Epithelial cell of prostate (primary cell): Measurements from ENCODE around the gene CEBPG.

Experiments
- DNase-seq: peaks from one replicate; pipeline ENCODE4 v3.0.0-alpha.2; 2011; ENCODE audit warnings: low read depth, low spot score
- H3K27ac ChIP-seq: fragments of 450-650 bp; 2 replicates; pipeline ENCODE4 v1.5.1; 2017; ENCODE audit warnings: mild to moderate bottlenecking

CEBPG gene

DNA sequence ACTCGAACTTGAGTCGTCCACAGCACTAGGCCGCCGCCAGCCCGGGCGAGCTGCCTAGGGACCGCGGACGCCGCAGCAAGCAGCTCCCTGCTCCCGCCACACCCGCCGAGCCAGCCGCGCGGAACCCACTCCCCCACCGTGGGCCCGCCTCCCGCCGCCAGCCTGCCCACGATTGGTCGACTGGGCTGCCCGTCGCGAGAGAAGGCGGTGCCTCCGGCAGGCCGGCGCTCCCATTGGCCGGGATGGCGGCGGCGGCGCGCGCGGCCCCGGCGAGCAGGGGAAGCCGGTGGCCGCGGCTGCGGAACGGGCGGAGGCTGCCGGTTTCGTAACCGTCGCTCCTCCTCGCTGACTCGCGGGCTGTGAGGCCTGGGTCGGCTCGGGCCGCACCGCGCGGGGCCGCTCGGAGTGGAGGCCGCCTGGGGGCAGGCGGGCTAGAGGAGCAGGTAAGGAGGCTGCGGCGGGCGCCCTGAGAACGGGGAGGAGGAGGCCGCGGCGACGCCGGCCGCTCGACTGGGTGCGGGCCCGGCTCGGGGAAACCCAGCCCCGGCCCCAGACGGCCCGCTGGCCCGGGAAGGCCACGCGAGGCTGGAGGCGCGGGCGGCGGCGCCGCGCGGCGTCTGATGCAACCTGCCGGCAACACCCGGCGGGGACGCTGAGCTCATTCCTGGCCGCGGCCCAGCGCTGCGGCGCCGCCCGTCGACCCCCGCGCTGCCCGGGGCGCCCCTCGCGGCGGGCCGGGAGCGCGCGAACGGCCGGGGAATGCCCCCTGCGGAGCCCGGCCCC is at the start of gene CEBPG:
TSS of gene CEBPG (plus strand) at position 257 of the 783 bp plus-strand sequence. CDS start 5,531 bp downstream, outside the sequence.
- peak within 1 kb of the TSS; percentile 98 for H3K27ac ChIP-seq

DNA sequence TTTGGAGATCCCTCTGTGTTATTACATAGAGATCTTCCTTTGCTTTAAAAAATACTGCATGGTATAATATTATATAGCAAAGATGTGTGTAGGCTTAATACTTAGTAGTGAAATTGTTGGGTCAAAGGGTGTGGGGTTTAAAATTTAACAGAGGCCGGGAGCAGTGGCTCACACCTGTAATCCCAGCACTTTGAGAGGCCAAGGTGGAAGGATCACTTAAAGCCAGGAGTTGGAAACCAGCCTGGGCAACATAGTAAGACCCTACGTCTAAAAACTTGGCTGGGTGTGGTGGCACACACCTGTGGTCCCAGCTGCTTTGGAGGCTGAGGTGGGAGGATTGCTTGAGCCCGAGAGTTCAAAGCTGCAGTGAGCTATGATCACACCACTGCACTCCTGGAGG is 48.9 kb upstream of the CEBPG start:
- no peak for DNase-seq

More for the DNA sequence above, at the start of gene CEBPG:
- no peak for DNase-seq

DNA sequence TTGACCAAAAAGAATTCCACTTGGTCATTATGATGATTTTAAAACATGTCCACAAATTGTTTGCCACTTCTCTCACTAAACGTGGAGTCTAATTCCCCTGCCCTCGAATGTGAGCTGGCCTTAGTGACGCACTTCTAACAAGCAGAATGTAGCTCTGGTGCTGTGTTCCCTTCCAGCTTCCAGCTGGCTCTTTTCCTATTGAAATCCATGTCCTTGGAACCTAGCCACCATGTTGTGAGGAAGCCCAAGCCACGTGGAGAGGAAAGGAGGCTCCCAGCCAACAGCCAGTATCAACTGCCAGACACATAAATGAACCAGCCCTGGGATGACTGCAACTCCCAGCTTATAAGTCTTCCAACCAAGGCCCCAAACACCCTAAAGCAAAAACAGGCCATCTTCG is 47.6 kb upstream of the CEBPG start:
- H3K27ac ChIP-seq, result no peak overlapping the region
- no peak for DNase-seq

More for the DNA sequence above, 48.9 kb upstream of the CEBPG start:
- no peak overlapping the region for H3K27ac ChIP-seq

DNA sequence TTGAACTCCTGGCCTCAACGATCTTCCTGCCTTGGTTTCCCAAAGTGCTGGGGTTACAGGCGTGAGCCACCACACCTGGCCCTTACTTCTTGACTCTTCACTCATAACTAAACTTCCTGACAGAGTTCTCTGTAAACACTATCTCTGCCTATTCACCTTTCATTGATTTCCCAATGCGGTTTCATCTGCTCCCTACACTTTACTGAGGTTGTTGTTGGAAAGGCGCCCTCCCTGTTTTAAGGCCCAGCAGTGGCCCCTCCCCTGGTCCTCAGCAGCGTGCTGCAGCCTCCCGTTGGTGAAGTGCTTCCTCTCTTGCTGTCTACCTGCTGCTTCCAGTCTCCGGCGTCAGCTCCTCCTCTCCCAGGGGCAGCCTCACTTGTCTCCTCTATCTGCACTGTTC is 44.4 kb upstream of the CEBPG start:
- no peak for DNase-seq
- no peak overlapping the region for H3K27ac ChIP-seq

DNA sequence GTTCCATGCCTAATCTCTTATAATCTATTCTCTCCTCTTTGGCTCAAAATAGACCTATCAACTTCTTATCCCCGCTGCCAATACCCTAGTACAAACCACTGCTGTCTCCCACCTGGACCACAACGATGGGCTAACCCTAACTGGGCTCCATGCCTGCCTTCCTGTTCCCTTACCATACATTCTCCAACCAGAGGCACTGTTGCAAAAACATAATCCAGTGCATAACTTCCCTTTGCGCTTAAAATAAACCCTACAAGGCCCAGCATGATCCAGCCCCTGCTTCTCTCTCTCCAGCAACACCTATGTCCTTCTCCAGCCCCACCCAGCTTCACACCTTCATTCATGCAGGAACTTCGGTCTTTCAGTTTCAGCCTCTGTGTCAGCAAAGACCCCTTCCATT is 43.8 kb upstream of the CEBPG start:
- no peak for DNase-seq
- H3K27ac ChIP-seq, result no peak overlapping the region

DNA sequence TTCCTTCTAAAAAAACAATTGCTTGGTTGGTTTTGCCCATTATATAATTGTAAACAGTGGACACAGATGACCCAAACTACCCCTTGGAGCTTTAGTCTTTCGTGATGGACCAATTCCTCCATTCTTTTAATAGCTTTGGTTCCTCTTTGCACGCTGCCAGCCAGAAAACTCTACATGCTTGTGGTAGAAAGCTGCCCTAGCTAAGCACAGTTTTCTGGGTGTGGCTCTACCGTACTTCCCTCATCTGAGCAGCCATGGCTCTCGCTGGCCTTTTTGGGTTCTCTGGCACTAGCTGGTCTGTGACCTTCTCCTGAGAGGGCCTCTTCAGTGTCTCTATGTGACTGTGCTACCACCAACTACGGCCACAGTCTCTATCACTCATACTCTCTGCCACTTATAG is 41.3 kb upstream of the CEBPG start:
- H3K27ac ChIP-seq, result no peak overlapping the region
- no peak for DNase-seq

DNA sequence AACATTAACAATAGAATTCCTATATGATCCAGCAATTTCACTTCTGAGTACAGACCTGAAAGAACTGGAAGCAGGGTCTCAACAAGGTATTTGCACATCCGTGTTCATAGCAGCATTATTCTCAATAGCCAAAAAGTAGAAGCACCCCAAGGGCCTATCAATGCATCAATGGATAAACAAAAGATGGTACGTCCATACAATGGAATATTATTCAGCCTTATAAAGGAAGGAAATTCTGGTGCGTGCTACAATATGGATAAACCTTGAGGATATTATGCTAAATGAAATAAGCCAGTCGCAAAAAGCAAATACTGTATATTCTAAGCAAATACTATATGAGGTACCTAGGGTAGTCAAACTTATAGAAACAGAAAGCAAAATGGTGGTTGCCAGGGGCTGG is 40.4 kb upstream of the CEBPG start:
- DNase-seq, result no peak
- no peak overlapping the region for H3K27ac ChIP-seq

DNA sequence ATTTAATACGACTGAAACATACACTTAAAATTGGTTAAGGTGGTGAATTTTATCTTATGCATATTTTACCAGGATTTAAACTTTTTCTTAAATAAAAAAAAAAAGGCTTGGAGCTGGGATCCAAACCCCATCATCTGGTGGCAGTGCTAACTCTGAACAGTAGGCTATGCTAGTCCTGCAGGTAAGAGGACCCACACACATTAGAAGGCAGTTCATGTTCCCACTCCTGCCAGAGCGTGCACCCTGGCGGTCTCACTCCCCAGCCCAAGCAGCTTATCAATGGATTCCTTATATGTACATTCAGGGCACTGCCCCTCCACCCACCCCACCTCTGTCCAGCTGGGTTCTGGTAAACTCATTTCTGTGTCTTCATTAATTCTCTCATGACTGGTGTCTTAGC is 39.9 kb upstream of the CEBPG start:
- H3K27ac ChIP-seq, result no peak overlapping the region
- no peak for DNase-seq

DNA sequence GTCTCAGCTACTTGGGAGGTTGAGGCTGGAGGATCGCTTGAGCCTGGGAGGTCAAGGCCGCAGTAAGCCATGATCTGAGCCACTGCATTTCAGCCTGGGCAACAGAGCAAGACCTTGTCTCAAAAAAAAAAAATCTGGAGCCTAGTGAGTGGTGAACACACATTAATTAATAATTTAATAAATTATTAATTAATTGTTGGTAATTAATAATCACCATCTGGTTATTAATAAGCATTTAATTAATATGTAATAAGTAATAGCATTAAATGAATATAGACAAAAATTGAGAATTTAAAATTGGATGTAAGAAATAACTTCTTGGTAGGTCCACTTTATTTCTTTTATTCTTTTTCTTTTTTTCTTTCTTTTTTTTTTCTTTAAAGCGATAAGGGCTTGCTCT is 39.2 kb upstream of the CEBPG start:
- no peak overlapping the region for H3K27ac ChIP-seq
- no peak for DNase-seq

DNA sequence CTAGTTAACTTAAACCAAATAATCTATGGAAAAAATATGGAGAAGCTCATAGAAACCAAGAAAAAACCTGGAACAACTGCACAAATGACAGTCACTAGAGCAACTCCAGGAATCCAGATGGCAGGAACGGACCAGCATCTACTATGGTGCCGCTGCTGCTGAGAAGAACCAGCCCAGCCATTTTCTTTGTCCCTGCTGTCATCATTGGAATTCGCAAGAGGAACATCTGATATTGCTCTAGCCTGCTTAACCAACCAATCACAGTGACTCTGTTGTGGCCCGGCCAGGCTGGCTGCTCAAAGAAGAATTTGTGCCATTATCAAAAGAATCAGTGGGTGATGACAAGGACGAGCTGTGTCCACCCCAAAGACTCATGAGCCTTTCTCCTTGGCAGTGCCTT is 38.1 kb upstream of the CEBPG start:
- DNase-seq, result no peak
- H3K27ac ChIP-seq, result no peak overlapping the region

DNA sequence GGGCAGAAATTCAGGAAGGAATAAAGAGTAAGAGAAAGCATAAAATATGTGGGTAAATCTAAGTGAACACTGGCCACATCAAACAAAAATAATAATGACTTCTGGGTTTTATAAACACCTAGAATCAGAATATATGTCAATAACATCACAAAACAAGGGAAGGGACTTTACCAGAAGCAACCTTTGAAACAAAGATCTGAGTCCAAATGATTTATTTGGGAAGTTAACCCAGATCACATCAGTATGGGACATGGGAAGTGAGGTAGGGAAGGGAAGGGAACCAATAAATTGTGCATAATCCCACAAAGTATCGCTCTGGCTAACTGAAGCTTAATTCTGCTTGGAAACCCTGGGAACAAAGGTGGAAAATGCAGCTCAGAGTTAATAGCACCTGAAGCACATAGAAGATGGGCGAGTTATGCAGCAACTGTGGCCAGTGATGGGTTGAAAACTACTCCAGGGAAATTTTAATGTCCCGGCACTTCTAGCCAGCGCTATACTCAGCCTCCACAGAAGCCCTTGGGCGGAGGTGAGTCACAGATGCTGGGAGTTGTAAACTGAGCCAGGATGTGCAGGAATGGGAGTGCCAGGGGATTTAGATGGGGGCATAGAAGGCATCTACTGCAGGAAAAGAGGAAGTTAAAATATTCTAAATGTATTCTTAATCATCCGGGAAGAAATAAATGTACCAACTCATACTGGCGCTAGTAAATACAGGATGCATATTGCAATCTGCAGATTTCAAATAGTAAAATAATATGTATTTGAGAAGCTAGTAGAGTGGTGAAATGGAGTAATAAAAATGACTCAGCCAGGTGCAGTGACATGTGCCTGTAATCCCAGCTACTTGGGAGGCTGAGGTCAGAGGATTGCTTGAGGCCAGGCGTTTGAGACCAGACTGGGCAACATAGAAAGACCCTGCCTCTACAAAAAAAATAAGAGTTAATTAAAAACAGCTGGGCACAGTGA is 34.2 kb upstream of the CEBPG start:
- H3K27ac ChIP-seq, result peak overlapping the region; percentile 42
- DNase-seq, result no peak

DNA sequence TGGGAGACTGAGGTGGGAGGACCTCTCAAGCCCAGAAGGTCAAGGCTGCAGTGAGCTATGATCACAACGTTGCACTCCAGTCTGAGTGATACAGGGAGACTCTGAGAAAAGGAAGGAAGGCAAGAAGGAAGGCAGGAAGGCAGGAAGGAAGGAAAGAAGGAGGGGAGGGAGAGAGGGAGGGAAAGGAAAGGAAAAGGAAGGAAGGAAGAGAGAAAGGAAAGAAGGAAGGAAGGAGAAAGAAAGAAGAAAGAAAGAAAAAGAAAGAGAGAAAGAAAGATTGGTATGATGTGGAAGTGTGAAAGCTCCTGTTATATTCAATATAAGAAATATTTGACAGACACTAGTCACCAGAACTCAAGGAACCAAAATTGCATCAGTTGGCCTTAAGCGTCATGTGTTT is 32.5 kb upstream of the CEBPG start:
- no peak for DNase-seq
- no peak overlapping the region for H3K27ac ChIP-seq

DNA sequence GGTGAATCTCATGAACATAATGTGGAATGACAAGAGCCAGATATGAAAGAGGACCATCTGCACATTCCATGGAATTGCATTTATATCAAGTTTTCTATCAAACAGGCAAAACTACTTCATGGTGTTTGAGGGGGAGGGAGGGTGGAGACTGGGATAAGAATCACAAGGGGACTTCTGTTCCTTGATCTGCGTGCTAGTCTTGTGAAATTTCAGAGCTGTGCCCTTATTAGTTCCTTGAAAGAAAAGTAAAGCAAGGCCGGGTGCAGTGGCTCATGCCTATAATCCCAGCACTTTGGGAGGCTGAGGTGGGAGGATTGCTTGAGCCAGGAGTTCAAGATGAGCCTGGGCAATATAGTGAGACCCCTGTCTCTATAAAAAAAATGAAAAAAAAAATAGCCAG is 30.2 kb upstream of the CEBPG start:
- no peak for DNase-seq

DNA sequence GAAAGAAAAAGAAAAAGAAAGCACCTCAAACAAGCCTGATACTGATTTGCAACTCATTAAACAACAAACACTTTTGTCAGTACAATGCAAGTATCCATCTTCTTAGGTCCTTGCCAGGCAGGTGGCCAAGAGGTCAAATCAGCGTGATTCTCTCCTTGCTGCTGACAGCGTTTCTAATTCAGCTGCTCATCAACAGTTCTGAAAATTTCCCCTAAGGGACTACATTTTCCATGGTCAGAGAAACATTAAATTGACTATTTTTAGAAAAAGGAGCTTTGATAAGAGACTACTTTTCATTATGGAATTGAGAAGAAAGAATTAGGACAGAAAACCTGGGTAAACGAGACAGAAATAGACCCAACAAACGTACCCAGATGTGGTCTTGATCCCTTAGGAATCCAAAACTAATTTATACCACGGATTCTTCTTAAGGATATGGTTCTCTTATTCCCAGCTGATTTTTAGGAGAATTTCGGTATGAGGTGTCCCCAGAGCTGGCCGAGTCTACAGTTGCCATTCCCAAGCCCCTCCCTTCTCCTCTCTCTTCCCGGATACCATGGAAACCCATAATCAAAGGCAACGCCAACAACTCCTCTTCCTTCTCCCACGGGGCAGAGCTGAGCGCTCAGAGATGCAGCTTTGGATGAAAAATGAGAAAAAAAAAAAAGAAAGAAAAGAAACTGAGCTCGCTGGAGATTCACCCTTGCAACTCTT is 29.5 kb upstream of the CEBPG start:
- no peak overlapping the region for H3K27ac ChIP-seq
- no peak for DNase-seq

More for the DNA sequence above, 30.2 kb upstream of the CEBPG start:
- H3K27ac ChIP-seq, result no peak overlapping the region

DNA sequence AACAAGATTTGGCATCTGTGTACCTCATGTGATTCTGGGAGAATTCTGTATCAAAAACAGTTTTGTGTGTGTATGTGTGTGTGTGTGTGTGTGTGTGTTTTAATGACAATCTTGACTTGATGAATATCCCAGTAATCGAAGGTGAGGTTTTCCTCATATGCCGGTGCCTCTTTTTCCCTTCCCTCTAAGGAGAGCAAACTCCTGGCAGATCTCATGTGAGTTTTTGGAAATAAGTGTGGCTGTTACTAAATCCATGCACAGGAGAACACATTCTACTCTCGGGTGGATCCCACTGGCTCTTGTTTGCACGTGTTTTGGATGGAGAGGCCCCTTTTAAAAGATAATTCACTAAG is 29.0 kb upstream of the CEBPG start:
- DNase-seq, result no peak
- no peak overlapping the region for H3K27ac ChIP-seq

DNA sequence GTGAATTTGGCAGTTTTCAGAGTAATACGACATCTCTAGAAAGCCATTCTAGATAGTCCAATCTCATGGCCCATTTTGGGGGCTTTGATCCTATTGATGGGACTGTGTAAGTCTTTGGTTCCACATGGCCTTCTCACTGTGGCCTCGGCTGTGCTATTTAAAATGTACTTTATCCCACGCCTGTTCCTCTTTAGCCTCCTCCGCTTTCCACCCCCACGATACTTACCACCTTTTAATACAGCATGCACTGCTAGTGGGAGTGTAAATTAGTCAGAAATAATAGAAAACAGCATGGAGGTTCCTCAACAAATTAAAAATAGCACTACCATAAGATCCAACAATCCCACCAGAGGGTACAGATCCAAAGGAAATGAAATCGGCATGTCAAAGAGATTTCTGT is 28.3 kb upstream of the CEBPG start:
- H3K27ac ChIP-seq, result no peak overlapping the region

DNA sequence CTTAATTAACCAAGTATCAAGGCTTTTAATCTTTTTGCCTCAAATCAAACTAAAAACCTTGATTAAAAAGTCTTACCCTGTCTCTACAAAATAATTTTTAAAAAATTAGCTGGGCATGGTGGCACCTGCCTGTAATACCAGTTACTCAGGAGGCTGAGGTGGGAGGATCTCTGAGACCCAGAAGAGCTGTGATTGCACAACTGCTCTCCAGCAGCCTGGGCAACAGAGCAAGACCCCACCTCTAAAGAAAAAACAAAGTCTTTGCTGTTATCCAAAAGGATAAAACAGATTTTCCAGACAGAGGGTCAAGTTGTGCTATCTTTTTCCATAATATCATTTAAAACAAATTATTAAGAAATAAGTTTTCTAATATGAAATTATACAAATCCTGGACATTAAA is 26.8 kb upstream of the CEBPG start:
- no peak for DNase-seq
- H3K27ac ChIP-seq, result no peak overlapping the region

More for the DNA sequence above, 28.3 kb upstream of the CEBPG start:
- no peak for DNase-seq

DNA sequence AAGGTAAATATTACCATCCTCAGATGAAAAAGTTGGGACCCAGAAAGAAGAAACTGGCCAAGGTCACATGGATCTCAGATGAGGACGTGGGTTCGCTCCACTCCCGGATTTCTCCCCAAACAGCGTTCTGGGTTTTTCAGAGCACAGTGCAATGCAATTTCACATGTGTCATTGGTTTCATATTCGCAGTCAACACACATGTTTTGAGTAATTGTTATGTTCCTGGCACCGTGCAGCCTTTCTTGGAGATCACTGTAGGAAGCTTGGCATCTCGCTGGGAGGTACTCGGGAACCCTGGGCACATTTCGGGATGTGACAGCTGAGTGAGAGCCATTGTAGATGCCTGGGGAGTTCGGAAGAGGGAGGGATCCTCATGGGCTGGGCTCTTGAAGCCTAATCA is 26.2 kb upstream of the CEBPG start:
- no peak for DNase-seq
- H3K27ac ChIP-seq, result no peak overlapping the region

DNA sequence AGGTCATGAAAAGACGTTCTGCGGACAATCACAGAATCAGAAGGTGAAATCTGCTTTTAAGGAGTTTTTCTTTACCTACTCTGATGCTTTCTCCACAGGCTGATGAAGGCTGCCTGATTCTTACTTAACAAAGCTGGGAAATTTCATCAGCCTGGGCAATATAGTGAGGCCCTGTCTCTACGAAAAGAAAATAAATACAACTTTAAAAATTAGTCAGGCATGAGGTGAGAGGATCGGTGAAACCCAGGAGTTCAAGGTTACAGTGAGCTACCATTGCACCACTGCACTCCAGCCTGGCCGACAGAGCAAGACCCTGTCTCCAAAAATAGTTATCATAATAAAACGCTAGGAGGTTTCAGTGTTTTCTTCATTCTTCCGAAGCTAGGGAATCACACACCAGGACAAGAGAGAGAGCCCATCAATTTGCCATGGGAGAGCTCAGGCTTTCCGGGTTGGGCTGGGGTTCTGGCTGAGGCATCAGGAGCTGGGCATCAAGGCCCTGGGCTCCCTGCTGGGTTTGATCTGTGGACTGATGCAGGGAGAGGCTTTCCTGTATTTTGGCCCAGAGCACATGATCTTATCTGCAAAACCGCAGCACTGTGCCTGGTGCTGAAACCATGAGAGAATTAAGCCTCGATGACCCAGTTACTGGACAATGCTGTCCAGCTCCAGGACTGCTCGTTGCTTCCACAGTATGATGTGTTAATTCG is 25.1 kb upstream of the CEBPG start:
- no peak for DNase-seq
- peak overlapping the region; percentile 74 for H3K27ac ChIP-seq
